Epidermal melanocyte (primary cell): ENCODE data around the gene PEMT.

Experiments used
- DNase-seq: peaks from one replicate; pipeline ENCODE4 v3.0.0; 2011; ENCODE audit warnings: low spot score; ENCODE audit not compliant: insufficient read length

Gene PEMT

GRCh38 chr17:17553217-17554195, 38.0 kb downstream of the PEMT start:
- no peak for DNase-seq

- no peak for DNase-seq
Measured at GRCh38 chr17:17552351-17553216, 38.9 kb downstream of the PEMT start.

- DNase-seq, result no peak
Measured at GRCh38 chr17:17551361-17551760, 40.1 kb downstream of the PEMT start.

GRCh38 chr17:17549732-17550366, 41.7 kb downstream of the PEMT start:
- DNase-seq, result no peak

- DNase-seq, result no peak
Measured at GRCh38 chr17:17548044-17548443, 43.5 kb downstream of the PEMT start.

GRCh38 chr17:17547210-17547764, 44.2 kb downstream of the PEMT start:
- DNase-seq, result no peak

GRCh38 chr17:17546399-17547185, 44.9 kb downstream of the PEMT start:
- no peak for DNase-seq

GRCh38 chr17:17545984-17546383, 45.5 kb downstream of the PEMT start:
- no peak for DNase-seq

- DNase-seq, result no peak
Measured at GRCh38 chr17:17545031-17545820, 46.3 kb downstream of the PEMT start.

GRCh38 chr17:17542906-17543635, 48.4 kb downstream of the PEMT start:
- DNase-seq, result no peak

- no peak for DNase-seq
Measured at GRCh38 chr17:17541640-17542001, 49.9 kb downstream of the PEMT start.

- DNase-seq, result no peak
Measured at GRCh38 chr17:17540935-17541639, 50.4 kb downstream of the PEMT start.

GRCh38 chr17:17540278-17540906, 51.1 kb downstream of the PEMT start:
- DNase-seq, result no peak

GRCh38 chr17:17539591-17539990, 51.9 kb downstream of the PEMT start:
- no peak for DNase-seq

- DNase-seq, result no peak
Measured at GRCh38 chr17:17538417-17539391, 52.8 kb downstream of the PEMT start.

GRCh38 chr17:17537311-17538099, 54.0 kb downstream of the PEMT start:
- DNase-seq, result no peak
